ENCODE results near the gene IP6K3.

Gene IP6K3

DNA sequence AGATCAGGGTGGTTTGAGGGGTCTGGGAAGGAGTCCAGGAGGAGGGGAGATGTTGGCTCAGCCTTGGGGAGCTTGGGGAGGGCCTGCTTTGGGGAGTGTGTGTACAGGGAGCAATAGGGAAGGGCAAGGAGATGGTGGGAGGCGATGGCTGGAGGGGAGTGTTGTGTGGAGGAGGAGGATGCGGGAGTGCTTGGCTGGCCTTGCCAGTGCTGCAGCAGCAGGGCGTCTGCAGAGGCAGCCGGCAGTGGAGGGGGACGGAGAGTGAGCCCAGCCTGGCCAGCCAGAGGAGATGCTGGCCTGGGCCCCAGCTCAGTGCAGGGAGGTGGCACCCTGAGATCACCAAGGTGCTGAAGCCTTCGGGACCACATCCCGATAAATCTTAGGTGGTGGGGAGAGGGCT is 3.9 kb downstream of the IP6K3 start:
- no peak for DNase-seq
- H3K4me3 ChIP-seq (ENCODE audit: insufficient read depth, low read depth, low read length, poor library complexity, severe bottlenecking): no peak overlapping the region
- H3K27me3 ChIP-seq (replicated peaks; ENCODE audit: control insufficient read depth, insufficient read depth, low read length, poor library complexity, severe bottlenecking): peaks cover 3% of the 10 kb centered on the region
- H3K9me3 ChIP-seq (ENCODE audit: control insufficient read depth, low read length): no peaks in the 10 kb centered on the region
- no peaks in the 10 kb centered on the region for H3K36me3 ChIP-seq (ENCODE audit: control insufficient read depth, insufficient read depth, low read length)
- no peaks in the 10 kb centered on the region for H3K4me1 ChIP-seq (ENCODE audit: control insufficient read depth, insufficient read depth, low read length, poor library complexity, severe bottlenecking)
- H3K27ac ChIP-seq (ENCODE audit: insufficient read depth, low read length, poor library complexity, severe bottlenecking): no peak overlapping the region

DNA sequence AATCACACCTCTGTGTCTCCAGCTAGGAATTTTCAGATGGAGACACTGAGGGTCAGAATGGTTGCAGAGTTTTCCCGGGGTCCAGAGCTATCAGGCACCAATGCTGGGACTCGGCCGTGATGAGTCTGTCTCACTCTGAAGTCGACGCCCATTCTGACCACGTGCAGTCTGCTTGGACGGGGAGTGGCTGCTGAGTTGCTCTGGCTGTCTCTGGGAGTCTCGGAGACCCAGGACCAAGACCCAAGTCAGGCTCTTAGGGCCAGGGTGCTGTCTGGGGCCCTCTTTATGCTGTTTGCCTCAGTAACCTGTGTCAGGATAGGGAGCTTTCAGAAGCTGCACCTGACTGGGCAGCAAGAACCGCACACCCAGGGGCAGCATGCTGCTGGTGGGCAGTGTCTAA is 4.6 kb downstream of the IP6K3 start:
- H3K4me3 ChIP-seq (ENCODE audit: insufficient read depth, low read depth, low read length, poor library complexity, severe bottlenecking): no peak overlapping the region
- no peaks in the 10 kb centered on the region for H3K36me3 ChIP-seq (ENCODE audit: control insufficient read depth, insufficient read depth, low read length)
- DNase-seq: no peak
- H3K9me3 ChIP-seq (ENCODE audit: control insufficient read depth, low read length): no peaks in the 10 kb centered on the region
- H3K27ac ChIP-seq (ENCODE audit: insufficient read depth, low read length, poor library complexity, severe bottlenecking): no peak overlapping the region
- H3K4me1 ChIP-seq (ENCODE audit: control insufficient read depth, insufficient read depth, low read length, poor library complexity, severe bottlenecking): no peaks in the 10 kb centered on the region
- H3K27me3 ChIP-seq (replicated peaks; ENCODE audit: control insufficient read depth, insufficient read depth, low read length, poor library complexity, severe bottlenecking): peaks cover 3% of the 10 kb centered on the region

DNA sequence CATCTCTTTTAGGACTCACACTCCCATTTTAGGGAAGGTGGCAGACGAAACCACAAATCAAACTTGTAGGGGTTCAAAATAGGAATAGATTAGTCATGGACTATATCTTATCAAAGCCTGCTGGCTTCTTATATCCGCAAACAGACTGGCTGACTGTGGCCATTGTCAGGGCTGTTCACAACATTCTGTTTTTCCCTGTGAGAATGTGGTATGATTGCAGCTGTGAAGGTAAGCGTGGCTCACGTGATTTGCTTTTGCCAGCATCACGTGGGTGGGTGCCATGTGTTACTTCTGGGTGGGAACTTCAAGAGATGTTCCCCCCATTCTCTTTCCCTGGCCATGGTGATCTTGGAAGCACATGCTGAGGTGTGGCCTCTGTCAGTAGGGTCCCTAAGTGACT is 5.9 kb downstream of the IP6K3 start:
- no peak for DNase-seq
- no peaks in the 10 kb centered on the region for H3K36me3 ChIP-seq (ENCODE audit: control insufficient read depth, insufficient read depth, low read length)
- H3K4me3 ChIP-seq (ENCODE audit: insufficient read depth, low read depth, low read length, poor library complexity, severe bottlenecking): no peak overlapping the region
- H3K27me3 ChIP-seq (replicated peaks; ENCODE audit: control insufficient read depth, insufficient read depth, low read length, poor library complexity, severe bottlenecking): peaks cover 3% of the 10 kb centered on the region
- H3K4me1 ChIP-seq (ENCODE audit: control insufficient read depth, insufficient read depth, low read length, poor library complexity, severe bottlenecking): no peaks in the 10 kb centered on the region
- H3K9me3 ChIP-seq (ENCODE audit: control insufficient read depth, low read length): no peaks in the 10 kb centered on the region
- H3K27ac ChIP-seq (ENCODE audit: insufficient read depth, low read length, poor library complexity, severe bottlenecking): no peak overlapping the region

DNA sequence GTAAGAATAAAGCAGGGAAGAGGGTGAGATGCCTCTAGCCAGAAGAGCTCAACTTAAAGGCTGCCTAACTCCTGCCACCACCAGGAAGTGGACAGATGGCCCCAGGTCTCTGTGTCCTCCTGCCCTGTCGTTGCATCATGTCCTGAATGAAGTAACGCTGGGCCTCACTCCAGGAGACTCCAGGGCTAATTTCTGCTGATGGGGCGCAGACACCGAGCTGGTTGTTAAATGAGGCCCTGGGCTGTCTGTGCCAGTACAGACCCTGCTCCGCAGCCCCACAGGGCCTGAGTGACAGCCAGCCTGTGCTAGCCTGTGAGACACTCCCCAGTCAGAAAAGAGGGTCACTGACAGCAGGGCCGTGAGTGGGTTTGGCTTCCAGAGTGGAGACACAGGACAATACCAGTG is 6.5 kb downstream of the IP6K3 start:
- DNase-seq: no peak
- Histone ChIP-seq H3K4me3 (ENCODE audit: insufficient read depth, low read depth, low read length, poor library complexity, severe bottlenecking) (no peak overlapping the region), H3K27me3 (replicated peaks; ENCODE audit: control insufficient read depth, insufficient read depth, low read length, poor library complexity, severe bottlenecking) (peaks cover 3% of the 10 kb centered on the region), H3K9me3 (ENCODE audit: control insufficient read depth, low read length) (no peaks in the 10 kb centered on the region), H3K36me3 (ENCODE audit: control insufficient read depth, insufficient read depth, low read length) (no peaks in the 10 kb centered on the region), H3K27ac (ENCODE audit: insufficient read depth, low read length, poor library complexity, severe bottlenecking) (no peak overlapping the region), H3K4me1 (ENCODE audit: control insufficient read depth, insufficient read depth, low read length, poor library complexity, severe bottlenecking) (no peaks in the 10 kb centered on the region)

DNA sequence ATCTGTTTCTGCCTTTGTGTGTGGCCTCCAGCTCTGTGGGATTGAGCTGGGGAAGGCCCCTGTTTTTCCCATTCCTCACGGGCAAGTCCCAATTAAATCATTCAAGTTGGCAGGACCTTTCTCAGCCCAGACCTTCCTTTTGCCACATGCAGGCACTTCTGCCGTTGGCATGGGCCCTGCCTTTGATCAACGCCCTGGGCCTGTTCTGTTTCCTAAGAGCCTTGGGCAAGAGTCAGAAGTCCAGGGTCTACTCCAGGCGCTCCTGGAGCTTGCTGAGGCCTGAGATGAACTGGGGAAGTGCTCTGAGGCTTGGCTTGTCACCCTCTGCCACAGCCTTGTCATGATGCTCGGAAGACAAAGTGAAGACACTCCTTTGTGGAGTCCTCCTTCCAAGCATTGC is 7.1 kb downstream of the IP6K3 start:
- no peak overlapping the region for H3K4me3 ChIP-seq (ENCODE audit: insufficient read depth, low read depth, low read length, poor library complexity, severe bottlenecking)
- no peak overlapping the region for H3K27ac ChIP-seq (ENCODE audit: insufficient read depth, low read length, poor library complexity, severe bottlenecking)
- H3K27me3 ChIP-seq (replicated peaks; ENCODE audit: control insufficient read depth, insufficient read depth, low read length, poor library complexity, severe bottlenecking): peaks cover 3% of the 10 kb centered on the region
- no peaks in the 10 kb centered on the region for H3K36me3 ChIP-seq (ENCODE audit: control insufficient read depth, insufficient read depth, low read length)
- H3K4me1 ChIP-seq (ENCODE audit: control insufficient read depth, insufficient read depth, low read length, poor library complexity, severe bottlenecking): no peaks in the 10 kb centered on the region
- H3K9me3 ChIP-seq (ENCODE audit: control insufficient read depth, low read length): no peaks in the 10 kb centered on the region
- no peak for DNase-seq

DNA sequence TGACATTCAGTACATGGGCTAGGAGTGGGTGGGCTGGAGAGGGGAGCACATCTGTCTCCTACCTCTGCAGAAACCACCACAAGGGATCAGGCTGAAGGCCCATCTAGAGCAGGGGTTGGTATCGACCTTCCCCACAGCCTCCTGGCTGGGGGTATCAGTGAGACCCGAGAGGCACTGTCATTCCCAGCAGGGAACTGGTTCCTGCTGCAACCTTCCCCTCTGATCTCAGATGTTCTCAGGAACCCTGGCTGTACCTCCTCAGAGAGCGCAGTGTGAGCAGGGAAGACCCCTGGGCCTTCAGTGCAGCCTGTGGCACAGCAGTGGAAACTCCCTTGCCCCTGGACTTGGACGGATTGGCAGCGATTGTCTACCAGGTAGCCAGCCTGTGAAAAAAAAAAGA is 7.8 kb downstream of the IP6K3 start:
- Histone ChIP-seq H3K27ac (ENCODE audit: insufficient read depth, low read length, poor library complexity, severe bottlenecking) (no peak overlapping the region), H3K36me3 (ENCODE audit: control insufficient read depth, insufficient read depth, low read length) (no peaks in the 10 kb centered on the region), H3K4me3 (ENCODE audit: insufficient read depth, low read depth, low read length, poor library complexity, severe bottlenecking) (no peak overlapping the region), H3K4me1 (ENCODE audit: control insufficient read depth, insufficient read depth, low read length, poor library complexity, severe bottlenecking) (no peaks in the 10 kb centered on the region), H3K27me3 (replicated peaks; ENCODE audit: control insufficient read depth, insufficient read depth, low read length, poor library complexity, severe bottlenecking) (peaks cover 3% of the 10 kb centered on the region), H3K9me3 (ENCODE audit: control insufficient read depth, low read length) (no peaks in the 10 kb centered on the region)
- DNase-seq: no peak

DNA sequence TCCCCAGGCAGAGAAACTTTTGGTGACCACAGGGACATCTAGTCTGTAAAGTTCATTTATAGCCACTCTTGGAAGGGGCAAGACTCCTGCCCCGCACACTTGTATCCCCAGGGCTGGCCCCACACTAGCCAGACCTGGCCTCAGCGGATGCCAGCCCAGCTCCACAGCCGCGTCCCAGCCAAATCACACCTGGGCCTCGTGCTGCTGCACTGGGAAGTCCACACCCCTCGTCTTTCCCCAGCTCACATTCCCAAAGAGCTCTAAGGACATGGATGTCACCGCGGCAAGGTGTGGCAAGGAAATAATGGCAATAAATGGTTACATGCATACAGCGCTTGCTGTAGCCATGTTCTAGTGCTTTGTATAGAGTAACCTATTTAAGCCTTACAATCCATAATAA is 8.6 kb downstream of the IP6K3 start:
- H3K4me1 ChIP-seq (ENCODE audit: control insufficient read depth, insufficient read depth, low read length, poor library complexity, severe bottlenecking): no peaks in the 10 kb centered on the region
- H3K27me3 ChIP-seq (replicated peaks; ENCODE audit: control insufficient read depth, insufficient read depth, low read length, poor library complexity, severe bottlenecking): no peaks in the 10 kb centered on the region
- H3K4me3 ChIP-seq (ENCODE audit: insufficient read depth, low read depth, low read length, poor library complexity, severe bottlenecking): no peak overlapping the region
- H3K27ac ChIP-seq (ENCODE audit: insufficient read depth, low read length, poor library complexity, severe bottlenecking): no peak overlapping the region
- no peaks in the 10 kb centered on the region for H3K9me3 ChIP-seq (ENCODE audit: control insufficient read depth, low read length)
- DNase-seq: no peak
- H3K36me3 ChIP-seq (ENCODE audit: control insufficient read depth, insufficient read depth, low read length): no peaks in the 10 kb centered on the region

DNA sequence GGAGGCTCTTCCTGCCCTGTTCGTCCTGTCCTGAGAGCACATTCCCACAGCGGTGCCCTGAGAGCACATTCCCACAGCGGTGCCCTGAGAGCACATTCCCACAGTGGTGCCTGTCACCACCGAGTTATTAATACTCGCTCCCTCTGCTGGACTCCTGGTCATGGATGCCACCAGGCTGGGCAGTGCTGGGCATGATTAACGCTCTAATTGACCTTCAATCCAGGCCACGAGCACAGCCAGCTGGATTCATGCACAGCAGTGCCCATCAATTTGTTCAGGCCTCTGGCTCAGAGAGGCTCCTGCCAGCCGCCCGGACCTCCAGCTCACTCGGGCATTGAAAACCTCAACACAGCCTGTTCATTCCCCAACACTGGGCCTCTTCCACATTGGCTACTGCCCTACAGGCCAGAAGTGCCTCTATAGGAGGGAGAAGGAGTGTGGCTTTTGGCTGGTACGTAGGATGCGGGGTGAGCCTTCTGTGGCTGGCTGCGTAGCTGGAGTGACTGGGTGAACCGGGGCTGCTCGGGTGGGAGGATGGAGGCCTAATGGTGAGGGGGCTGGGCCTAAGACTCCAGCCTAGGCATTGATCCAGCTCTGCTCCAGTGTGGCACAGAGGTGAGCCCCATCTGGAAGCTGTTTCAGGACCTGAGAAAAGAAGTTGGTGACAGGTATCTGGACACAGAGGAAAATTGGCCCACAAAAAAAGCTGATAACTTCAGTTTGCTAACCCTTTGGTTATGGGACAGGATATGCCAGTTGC is 9.3 kb downstream of the IP6K3 start:
- no peaks in the 10 kb centered on the region for H3K27me3 ChIP-seq (replicated peaks; ENCODE audit: control insufficient read depth, insufficient read depth, low read length, poor library complexity, severe bottlenecking)
- H3K36me3 ChIP-seq (ENCODE audit: control insufficient read depth, insufficient read depth, low read length): no peaks in the 10 kb centered on the region
- no peak overlapping the region for H3K4me3 ChIP-seq (ENCODE audit: insufficient read depth, low read depth, low read length, poor library complexity, severe bottlenecking)
- no peaks in the 10 kb centered on the region for H3K9me3 ChIP-seq (ENCODE audit: control insufficient read depth, low read length)
- DNase-seq: no peak
- H3K4me1 ChIP-seq (ENCODE audit: control insufficient read depth, insufficient read depth, low read length, poor library complexity, severe bottlenecking): no peaks in the 10 kb centered on the region
- H3K27ac ChIP-seq (ENCODE audit: insufficient read depth, low read length, poor library complexity, severe bottlenecking): no peak overlapping the region

DNA sequence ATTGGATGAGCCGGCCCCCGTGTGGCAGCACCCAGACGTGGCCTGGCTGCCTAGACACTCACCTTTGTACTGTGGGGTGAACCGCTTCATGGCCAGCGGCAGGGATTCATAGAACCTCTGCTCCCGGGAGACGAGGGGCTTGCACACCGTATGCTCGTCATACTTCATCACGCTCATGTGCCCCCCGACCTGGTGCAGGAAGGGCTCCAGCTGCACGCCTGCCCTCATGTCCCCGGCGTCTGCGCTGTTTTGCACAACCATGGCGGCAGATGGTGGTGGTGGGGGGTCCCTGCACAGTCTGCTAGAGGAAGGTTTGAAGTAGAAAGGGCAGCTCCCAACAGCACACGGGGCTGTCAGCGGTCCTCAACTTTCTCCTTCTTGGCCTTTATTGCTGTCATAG is 11.5 kb downstream of the IP6K3 start:
- no peak overlapping the region for H3K4me3 ChIP-seq (ENCODE audit: insufficient read depth, low read depth, low read length, poor library complexity, severe bottlenecking)
- no peaks in the 10 kb centered on the region for H3K9me3 ChIP-seq (ENCODE audit: control insufficient read depth, low read length)
- no peaks in the 10 kb centered on the region for H3K4me1 ChIP-seq (ENCODE audit: control insufficient read depth, insufficient read depth, low read length, poor library complexity, severe bottlenecking)
- H3K27me3 ChIP-seq (replicated peaks; ENCODE audit: control insufficient read depth, insufficient read depth, low read length, poor library complexity, severe bottlenecking): no peaks in the 10 kb centered on the region
- H3K27ac ChIP-seq (ENCODE audit: insufficient read depth, low read length, poor library complexity, severe bottlenecking): no peak overlapping the region
- H3K36me3 ChIP-seq (ENCODE audit: control insufficient read depth, insufficient read depth, low read length): no peaks in the 10 kb centered on the region
- DNase-seq: no peak

DNA sequence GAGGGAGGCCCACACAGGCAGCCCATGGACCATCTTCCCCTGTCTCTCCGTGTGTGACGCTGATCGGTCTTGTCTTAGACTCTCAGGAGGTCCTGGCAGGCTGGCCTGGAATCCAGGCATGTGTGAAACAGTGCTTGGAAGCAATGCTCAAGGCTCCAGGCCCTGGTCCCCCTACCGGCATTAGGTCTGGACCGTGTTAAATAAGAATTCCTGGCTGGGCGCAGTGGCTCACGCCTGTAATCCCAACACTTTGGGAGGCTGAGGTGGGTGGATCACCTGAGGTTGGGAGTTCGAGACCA is 13.0 kb downstream of the IP6K3 start:
- H3K4me1 ChIP-seq (ENCODE audit: control insufficient read depth, insufficient read depth, low read length, poor library complexity, severe bottlenecking): no peaks in the 10 kb centered on the region
- no peaks in the 10 kb centered on the region for H3K36me3 ChIP-seq (ENCODE audit: control insufficient read depth, insufficient read depth, low read length)
- no peak overlapping the region for H3K27ac ChIP-seq (ENCODE audit: insufficient read depth, low read length, poor library complexity, severe bottlenecking)
- H3K4me3 ChIP-seq (ENCODE audit: insufficient read depth, low read depth, low read length, poor library complexity, severe bottlenecking): no peak overlapping the region
- no peaks in the 10 kb centered on the region for H3K9me3 ChIP-seq (ENCODE audit: control insufficient read depth, low read length)
- no peaks in the 10 kb centered on the region for H3K27me3 ChIP-seq (replicated peaks; ENCODE audit: control insufficient read depth, insufficient read depth, low read length, poor library complexity, severe bottlenecking)
- DNase-seq: no peak

All from effector memory CD4-positive, alpha-beta T cell (primary cell).